ENCODE data around the gene KLF9. TPM values are rescaled to one million over a fixed set of nuclear protein-coding genes. Genes with fewer than 3 reads are reported as not detected.
A peak's percentile ranks its signal among the peaks of the same experiment; 100 is the strongest.

The KLF9 gene
- total and polyA plus RNA-seq, 2 donors (not counting 1 experiment from before 2014, with no cell fraction given): 27.0 to 27.6 TPM

DNA sequence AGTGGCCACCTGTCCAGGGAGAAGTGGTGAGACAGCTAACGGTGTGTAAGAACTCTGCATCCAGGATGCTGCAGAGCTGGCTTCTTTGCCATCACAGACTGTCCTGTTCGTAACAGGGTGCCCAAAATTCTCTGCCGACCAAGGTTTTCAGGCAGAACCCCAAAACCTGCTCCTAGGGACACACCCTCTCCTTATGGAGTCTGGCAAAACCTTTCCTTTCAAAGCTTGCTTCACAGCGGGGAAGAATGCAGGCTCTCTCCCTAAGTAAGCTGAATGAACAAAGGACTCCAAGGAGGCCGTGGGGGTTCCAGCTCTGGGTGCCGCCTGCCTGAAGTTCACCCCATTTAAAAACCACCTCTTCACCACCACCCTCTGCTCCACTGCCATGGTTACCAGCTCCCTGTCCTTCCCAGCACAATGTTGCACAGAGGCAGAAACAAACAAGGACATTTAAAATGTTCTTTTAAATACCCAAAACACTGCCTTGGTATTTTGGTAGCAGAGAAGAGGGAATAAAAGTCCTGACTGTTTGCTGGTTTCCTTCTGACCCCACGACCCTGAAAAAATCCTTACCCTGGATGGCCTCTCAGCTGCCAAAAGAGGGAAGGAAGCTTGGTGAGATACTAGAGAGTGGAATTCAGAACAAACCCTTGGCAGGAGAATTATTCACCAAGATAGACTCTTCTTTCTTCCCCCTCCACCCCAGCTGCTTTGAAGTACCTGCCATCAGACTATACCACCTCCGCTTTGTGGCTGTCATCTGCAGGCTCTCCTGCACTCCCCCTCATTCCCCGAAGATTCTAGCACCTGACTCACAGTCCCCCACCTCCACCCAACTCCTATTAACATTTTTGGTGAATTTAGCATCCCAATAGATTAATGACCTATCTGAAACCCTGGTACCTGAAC, 7.1 kb upstream of the KLF9 start:
- Histone ChIP-seq H3K4me3 (replicated peaks in 1 of 4; ENCODE audit: control extremely low read depth in 1 of 4, insufficient read depth in 1 of 4, low read depth in 3 of 4, low read length in 4 of 4) (peak overlapping the region in 2 of 4 experiments; percentile 34 to 64), H2AFZ (ENCODE audit: low read length) (no peak overlapping the region)
- DNase-seq (ENCODE audit: low read depth in 2 of 2): peak; percentile 64 to 74

GRCh38 chr9:70420441-70421271, 6.2 kb upstream of the KLF9 start:
- H2AFZ ChIP-seq (ENCODE audit: low read length): no peak overlapping the region
- peak; percentile 79 to 95 for DNase-seq (ENCODE audit: low read depth in 2 of 2)

More for the DNA sequence above, 7.1 kb upstream of the KLF9 start:
- Histone ChIP-seq H3K27me3 (ENCODE audit: control insufficient read depth, insufficient read depth, low read length) (no peaks in the 10 kb centered on the region), H3K27ac (ENCODE audit: insufficient read depth, low read length) (peak overlapping the region; percentile 99), H3K4me2 (ENCODE audit: extremely low read depth, insufficient read depth, low read length) (peak overlapping the region; percentile 99), H3K79me2 (ENCODE audit: control insufficient read depth, insufficient read depth, low read length) (no peaks in the 10 kb centered on the region), H3K9me3 (ENCODE audit: control insufficient read depth, insufficient read depth, low read depth, low read length) (no peaks in the 10 kb centered on the region), H3K9ac (ENCODE audit: insufficient read depth, low read length) (peak overlapping the region; percentile 97), H3K4me1 (ENCODE audit: control insufficient read depth, extremely low read depth, insufficient read depth, low read length) (peaks cover 21% of the 10 kb centered on the region), H3K36me3 (ENCODE audit: control insufficient read depth, insufficient read depth, low read length) (no peaks in the 10 kb centered on the region), H4K20me1 (ENCODE audit: control insufficient read depth, extremely low read depth, insufficient read depth, low read length) (no peaks in the 10 kb centered on the region)
- TF ChIP-seq EZH2 (IDR thresholded peaks at IDR 0.05; ENCODE audit: low read length, missing control alignments): no peak
- TF ChIP-seq, protein P1, sequence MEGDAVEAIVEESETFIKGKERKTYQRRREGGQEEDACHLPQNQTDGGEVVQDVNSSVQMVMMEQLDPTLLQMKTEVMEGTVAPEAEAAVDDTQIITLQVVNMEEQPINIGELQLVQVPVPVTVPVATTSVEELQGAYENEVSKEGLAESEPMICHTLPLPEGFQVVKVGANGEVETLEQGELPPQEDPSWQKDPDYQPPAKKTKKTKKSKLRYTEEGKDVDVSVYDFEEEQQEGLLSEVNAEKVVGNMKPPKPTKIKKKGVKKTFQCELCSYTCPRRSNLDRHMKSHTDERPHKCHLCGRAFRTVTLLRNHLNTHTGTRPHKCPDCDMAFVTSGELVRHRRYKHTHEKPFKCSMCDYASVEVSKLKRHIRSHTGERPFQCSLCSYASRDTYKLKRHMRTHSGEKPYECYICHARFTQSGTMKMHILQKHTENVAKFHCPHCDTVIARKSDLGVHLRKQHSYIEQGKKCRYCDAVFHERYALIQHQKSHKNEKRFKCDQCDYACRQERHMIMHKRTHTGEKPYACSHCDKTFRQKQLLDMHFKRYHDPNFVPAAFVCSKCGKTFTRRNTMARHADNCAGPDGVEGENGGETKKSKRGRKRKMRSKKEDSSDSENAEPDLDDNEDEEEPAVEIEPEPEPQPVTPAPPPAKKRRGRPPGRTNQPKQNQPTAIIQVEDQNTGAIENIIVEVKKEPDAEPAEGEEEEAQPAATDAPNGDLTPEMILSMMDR (conservative IDR thresholded peaks at IDR 0.05 in 1 of 2, IDR thresholded peaks at IDR 0.05 in 1 of 2; ENCODE audit: low read depth in 1 of 2, low read length in 2 of 2): no peak

More at GRCh38 chr9:70420441-70421271, 6.2 kb upstream of the KLF9 start:
- Histone ChIP-seq H3K9me3 (ENCODE audit: control insufficient read depth, insufficient read depth, low read depth, low read length) (no peaks in the 10 kb centered on the region), H3K9ac (ENCODE audit: insufficient read depth, low read length) (peak overlapping the region; percentile 97), H3K4me3 (replicated peaks in 1 of 4; ENCODE audit: control extremely low read depth in 1 of 4, insufficient read depth in 1 of 4, low read depth in 3 of 4, low read length in 4 of 4) (peak overlapping the region; percentile 51 to 64 (median 55)), H3K79me2 (ENCODE audit: control insufficient read depth, insufficient read depth, low read length) (no peaks in the 10 kb centered on the region), H3K27ac (ENCODE audit: insufficient read depth, low read length) (peak overlapping the region; percentile 99), H3K4me2 (ENCODE audit: extremely low read depth, insufficient read depth, low read length) (peak overlapping the region; percentile 99), H3K27me3 (ENCODE audit: control insufficient read depth, insufficient read depth, low read length) (no peaks in the 10 kb centered on the region), H3K36me3 (ENCODE audit: control insufficient read depth, insufficient read depth, low read length) (no peaks in the 10 kb centered on the region), H3K4me1 (ENCODE audit: control insufficient read depth, extremely low read depth, insufficient read depth, low read length) (peaks cover 21% of the 10 kb centered on the region), H4K20me1 (ENCODE audit: control insufficient read depth, extremely low read depth, insufficient read depth, low read length) (no peaks in the 10 kb centered on the region)
- no peak for TF ChIP-seq EZH2 (IDR thresholded peaks at IDR 0.05; ENCODE audit: low read length, missing control alignments)
- TF ChIP-seq, protein P1 (conservative IDR thresholded peaks at IDR 0.05 in 1 of 2, IDR thresholded peaks at IDR 0.05 in 1 of 2; ENCODE audit: low read depth in 1 of 2, low read length in 2 of 2): no peak

All from fibroblast of lung (primary cell).